HEK293 (cell line): Measurements from ENCODE around the gene WTAP.
"Not testable (repeated sequence)": the region's sequence is repeated elsewhere in the genome, so short reads cannot be mapped to it uniquely, and the experiment has no call there.

Experiments
- AEBP2 ChIP-seq: fragments of 450-650 bp; formaldehyde crosslinking; IDR thresholded peaks from 2 replicates; pipeline ENCODE4 v1.5.1; 2016; ENCODE audit warnings: missing biosample characterization, missing genetic modification characterization, borderline replicate concordance
- CTCF ChIP-seq: fragments of 450-650 bp; formaldehyde crosslinking; IDR thresholded peaks from 2 replicates; pipeline ENCODE4 v1.5.1; 2016; ENCODE audit warnings: missing biosample characterization, missing genetic modification characterization
- TSHZ1 ChIP-seq: fragments of 450-650 bp; formaldehyde crosslinking; IDR thresholded peaks from 2 replicates; pipeline ENCODE4 v1.5.1; 2016; ENCODE audit warnings: missing biosample characterization, missing genetic modification characterization, borderline replicate concordance
- YY1 ChIP-seq: fragments of 450-650 bp; formaldehyde crosslinking; IDR thresholded peaks from 2 replicates; pipeline ENCODE4 v1.5.1; 2018; ENCODE audit warnings: missing biosample characterization, missing genetic modification characterization
- ZFHX2 ChIP-seq: fragments of 450-650 bp; formaldehyde crosslinking; conservative IDR thresholded peaks from 2 replicates; pipeline ENCODE4 v1.5.1; 2016; ENCODE audit warnings: missing biosample characterization, missing genetic modification characterization
- ZFP41 ChIP-seq: fragments of 450-650 bp; formaldehyde crosslinking; IDR thresholded peaks from 2 replicates; pipeline ENCODE4 v1.5.1; 2016; ENCODE audit warnings: missing biosample characterization, missing genetic modification characterization, borderline replicate concordance
- ZNF140 ChIP-seq: fragments of 450-650 bp; formaldehyde crosslinking; IDR thresholded peaks from 2 replicates; pipeline ENCODE4 v1.5.1; 2016; ENCODE audit warnings: missing biosample characterization, missing genetic modification characterization
- ZNF274 ChIP-seq, 2 experiments: fragments of 200-500 bp in 1 of 2; fragments of 450-650 bp in 1 of 2; sonication (Bioruptor generic) in 1 of 2; formaldehyde crosslinking in 1 of 2; IDR thresholded peaks; 2 replicates each; pipeline versions ENCODE4 v1.5.1 to v1.6.1; 2014 to 2016; ENCODE audit warnings: borderline replicate concordance in 1 of 2, inconsistent platforms in 1 of 2, low read length in 1 of 2, missing biosample characterization in 1 of 2, missing genetic modification characterization in 1 of 2
- ZNF302 ChIP-seq: fragments of 450-650 bp; formaldehyde crosslinking; IDR thresholded peaks from 2 replicates; pipeline ENCODE4 v1.5.1; 2016; ENCODE audit warnings: missing biosample characterization, missing genetic modification characterization, low read depth
- ZNF426 ChIP-seq: fragments of 450-650 bp; formaldehyde crosslinking; IDR thresholded peaks from 2 replicates; pipeline ENCODE4 v1.5.1; 2017; ENCODE audit warnings: missing biosample characterization, missing genetic modification characterization, mild to moderate bottlenecking, inconsistent platforms, moderate library complexity
- ZNF776 ChIP-seq: fragments of 450-650 bp; formaldehyde crosslinking; IDR thresholded peaks from 2 replicates; pipeline ENCODE4 v1.5.0; 2017; ENCODE audit warnings: missing biosample characterization, missing genetic modification characterization, borderline replicate concordance

- not testable (repeated sequence) for TF ChIP-seq ZNF776; CTCF; AEBP2 (tag by site-specific recombination); ZNF426 (tag by site-specific recombination); TSHZ1; ZFHX2 (tag by site-specific recombination); ZFP41 (tag by site-specific recombination); ZNF274 (IDR thresholded peaks at IDR 0.05; ENCODE audit: low read length); ZNF274 (tag by site-specific recombination; IDR thresholded peaks at IDR 0.05; ENCODE audit: borderline replicate concordance); ZNF302 (tag by site-specific recombination); ZNF140 (tag by site-specific recombination); YY1 (tag by site-specific recombination)
Observed at GRCh38 chr6:159733395-159733794, 6.1 kb downstream of the WTAP start.
